H9 (cell line): Measurements from ENCODE around the gene CRABP2. TPM values are rescaled to one million over a fixed set of nuclear protein-coding genes. Genes with fewer than 3 reads are reported as not detected.
A peak's percentile ranks its signal among the peaks of the same experiment; 100 is the strongest.

ENCODE experiments used
- DNase-seq: peaks from one replicate; pipeline ENCODE4 v3.0.0-alpha.2; 2017
- H2AFZ ChIP-seq: one replicate; pipeline ENCODE4 v1.6.1; 2013; ENCODE audit warnings: mild to moderate bottlenecking, low read length, control low read depth, moderate library complexity
- H2AK5ac ChIP-seq: 2 replicates; pipeline ENCODE4 v1.6.1; 2013; ENCODE audit warnings: low read length, control low read depth, mixed read lengths; ENCODE audit not compliant: insufficient read length
- H2BK120ac ChIP-seq: one replicate; pipeline ENCODE4 v1.6.1; 2013; ENCODE audit warnings: low read depth, mild to moderate bottlenecking, low read length, control low read depth, inconsistent platforms; ENCODE audit not compliant: poor library complexity, severe bottlenecking
- H2BK12ac ChIP-seq: 2 replicates; pipeline ENCODE4 v1.6.1; 2013; ENCODE audit warnings: low read length, control low read depth, mixed read lengths, low read depth; ENCODE audit not compliant: insufficient read length
- H2BK15ac ChIP-seq: 2 replicates; pipeline ENCODE4 v1.6.1; 2013; ENCODE audit warnings: low read depth, low read length, control low read depth
- H2BK20ac ChIP-seq: one replicate; pipeline ENCODE4 v1.6.1; 2013; ENCODE audit warnings: low read depth, mild to moderate bottlenecking, low read length, control low read depth, inconsistent platforms; ENCODE audit not compliant: poor library complexity, severe bottlenecking
- H2BK5ac ChIP-seq: 2 replicates; pipeline ENCODE4 v1.6.1; 2013; ENCODE audit warnings: low read length, control low read depth, mixed read lengths; ENCODE audit not compliant: insufficient read length
- H3K14ac ChIP-seq: 2 replicates; pipeline ENCODE4 v1.6.1; 2013; ENCODE audit warnings: low read length, control low read depth; ENCODE audit not compliant: insufficient read depth
- H3K18ac ChIP-seq: 2 replicates; pipeline ENCODE4 v1.6.1; 2013; ENCODE audit warnings: low read depth, mild to moderate bottlenecking, mixed read lengths, low read length, control low read depth; ENCODE audit not compliant: insufficient read length
- H3K23ac ChIP-seq: 2 replicates; pipeline ENCODE4 v1.6.1; 2013; ENCODE audit warnings: low read length, control low read depth, mixed read lengths, low read depth; ENCODE audit not compliant: insufficient read length
- H3K23me2 ChIP-seq: 2 replicates; pipeline ENCODE4 v1.6.1; 2013; ENCODE audit warnings: low read depth, mild to moderate bottlenecking, mixed read lengths, low read length, control low read depth; ENCODE audit not compliant: insufficient read length, poor library complexity, severe bottlenecking
- H3K27ac ChIP-seq: 2 replicates; pipeline ENCODE4 v1.5.1; 2013; ENCODE audit warnings: low read length, control low read depth, mixed read lengths, low read depth; ENCODE audit not compliant: insufficient read length
- H3K27me3 ChIP-seq: 2 replicates; pipeline ENCODE4 v1.6.1; 2013; ENCODE audit warnings: low read length, control low read depth, inconsistent platforms; ENCODE audit not compliant: insufficient read depth
- H3K4ac ChIP-seq: 2 replicates; pipeline ENCODE4 v1.6.1; 2013; ENCODE audit warnings: low read depth, mild to moderate bottlenecking, control low read depth, inconsistent platforms, low read length, moderate library complexity
- H3K4me1 ChIP-seq: 2 replicates; pipeline ENCODE4 v1.6.1; 2013; ENCODE audit warnings: low read length, control low read depth, inconsistent platforms; ENCODE audit not compliant: insufficient read depth
- H3K4me2 ChIP-seq: 2 replicates; pipeline ENCODE4 v1.6.1; 2013; ENCODE audit warnings: low read length, control low read depth, mixed read lengths; ENCODE audit not compliant: insufficient read length, insufficient read depth
- H3K56ac ChIP-seq: 2 replicates; pipeline ENCODE4 v1.6.1; 2013; ENCODE audit warnings: low read depth, mild to moderate bottlenecking, mixed read lengths, low read length, control low read depth; ENCODE audit not compliant: insufficient read length
- H3K79me1 ChIP-seq: 2 replicates; pipeline ENCODE4 v1.6.1; 2013; ENCODE audit warnings: low read depth, mild to moderate bottlenecking, moderate library complexity, low read length, control low read depth, inconsistent platforms; ENCODE audit not compliant: insufficient read depth, poor library complexity, severe bottlenecking
- H3K79me2 ChIP-seq: 2 replicates; pipeline ENCODE4 v1.6.1; 2013; ENCODE audit warnings: low read length, control low read depth, inconsistent platforms; ENCODE audit not compliant: insufficient read depth
- H3K9ac ChIP-seq: 2 replicates; pipeline ENCODE4 v1.6.1; 2013; ENCODE audit warnings: low read length, control low read depth, mixed read lengths; ENCODE audit not compliant: insufficient read length; ENCODE audit errors: extremely low read depth
- H3K9me3 ChIP-seq: one replicate; pipeline ENCODE4 v1.6.1; 2013; ENCODE audit warnings: low read depth, low read length, inconsistent platforms; ENCODE audit not compliant: control insufficient read depth
- H3T11ph ChIP-seq: one replicate; pipeline ENCODE4 v1.6.1; 2013; ENCODE audit warnings: mild to moderate bottlenecking, low read length, control low read depth, inconsistent platforms
- H4K20me1 ChIP-seq: one replicate; pipeline ENCODE4 v1.6.1; 2013; ENCODE audit not compliant: control insufficient read depth, insufficient read length, insufficient read depth
- H4K5ac ChIP-seq: 2 replicates; pipeline ENCODE4 v1.6.1; 2013; ENCODE audit warnings: low read depth, mild to moderate bottlenecking, mixed read lengths, low read length, control low read depth; ENCODE audit not compliant: insufficient read length
- H4K8ac ChIP-seq: replicated peaks from 2 replicates; pipeline ENCODE4 v1.6.1; 2013; ENCODE audit warnings: low read length, control low read depth, mixed read lengths, low read depth; ENCODE audit not compliant: insufficient read length
- H4K91ac ChIP-seq: 2 replicates; pipeline ENCODE4 v1.6.1; 2013; ENCODE audit warnings: low read depth, mild to moderate bottlenecking, moderate library complexity, mixed read lengths, low read length, control low read depth; ENCODE audit not compliant: insufficient read length
- H3K27ac Mint-ChIP-seq, 3 experiments: 2 replicates in 2 of 3; 3 replicates in 1 of 3; pipeline ENCODE4 v1.8.0; 2020 to 2021; ENCODE audit warnings: mixed read lengths in 3 of 3, mild to moderate bottlenecking in 1 of 3, moderate library complexity in 1 of 3
- H3K27me3 Mint-ChIP-seq: 2 replicates; pipeline ENCODE4 v1.8.0; 2021; ENCODE audit warnings: low read depth, mild to moderate bottlenecking, moderate library complexity, mixed read lengths
- H3K36me3 Mint-ChIP-seq, 3 experiments: 2 replicates in 2 of 3; 3 replicates in 1 of 3; pipeline ENCODE4 v1.8.0; 2020 to 2021; ENCODE audit warnings: low read depth in 3 of 3, mixed read lengths in 3 of 3; ENCODE audit not compliant: insufficient read depth in 1 of 3
- H3K4me1 Mint-ChIP-seq, 2 experiments: 2 replicates each; pipeline ENCODE4 v1.8.0; 2020; ENCODE audit warnings: mixed read lengths in 2 of 2
- H3K4me3 Mint-ChIP-seq, 2 experiments: 2 replicates in 1 of 2; 3 replicates in 1 of 2; pipeline ENCODE4 v1.8.0; 2020 to 2021; ENCODE audit warnings: mild to moderate bottlenecking in 2 of 2, mixed read lengths in 2 of 2, moderate library complexity in 1 of 2
- H3K9me3 Mint-ChIP-seq, 2 experiments: 2 replicates in 1 of 2; 3 replicates in 1 of 2; pipeline ENCODE4 v1.8.0; 2020; ENCODE audit warnings: mild to moderate bottlenecking in 2 of 2, mixed read lengths in 2 of 2, moderate library complexity in 1 of 2
- CTCF ChIP-seq: fragments of 200-600 bp; sonication (generic); conservative IDR thresholded peaks from 3 replicates; pipeline ENCODE4 v1.8.0; 2021; ENCODE audit warnings: antibody characterized with exemption, mild to moderate bottlenecking
- WGBS: extraction: QIAGEN DNeasy Blood & Tissue Kit; methylation state at CpG from one replicate; pipeline ENCODE4 v1.1.7; 2013; ENCODE audit warnings: missing lambda C conversion rate, low lambda C conversion rate, mixed read lengths; ENCODE audit not compliant: insufficient read length; ENCODE audit errors: extremely low coverage; 5-methylcytosine and 5-hydroxymethylcytosine counted together
- total RNA-seq: library from RNA; stranded (reverse); gene quantifications from 2 replicates; pipeline ENCODE4 v1.2.1, GENCODE V29; 2021

The CRABP2 gene
- total RNA-seq, 1 experiment from 2014 or later = 184 TPM

GRCh38 chr1:156689953-156690674 is 15.3 kb downstream of the CRABP2 start:
- Histone ChIP-seq H4K5ac (no peak overlapping the region), H3K18ac (no peak overlapping the region), H3K79me2 (no peaks in the 10 kb centered on the region), H2BK120ac (no peak overlapping the region), H3K56ac (no peak overlapping the region), H4K8ac (no peak overlapping the region), H2BK15ac (no peak overlapping the region), H3K4me2 (peak overlapping the region; percentile 79), H3K9me3 (no peaks in the 10 kb centered on the region), H2AFZ (no peak overlapping the region), H2BK12ac (no peak overlapping the region), H3T11ph (no peak overlapping the region), H2AK5ac (no peak overlapping the region), H3K27me3 (no peaks in the 10 kb centered on the region), H3K27ac (no peak overlapping the region), H3K79me1 (no peaks in the 10 kb centered on the region), H3K23me2 (peaks cover 10% of the 10 kb centered on the region), H3K14ac (no peak overlapping the region), H3K4ac (no peak overlapping the region), H2BK5ac (no peak overlapping the region), H3K23ac (no peak overlapping the region), H3K9ac (no peak overlapping the region), H2BK20ac (no peak overlapping the region), H4K91ac (no peak overlapping the region), H4K20me1 (no peaks in the 10 kb centered on the region), H3K4me1 (peaks cover 17% of the 10 kb centered on the region; the same call in 1 of the 2 replicates)
- no peak for DNase-seq
- Mint-ChIP-seq H3K4me1 (peaks cover 57 to 58% of the 10 kb centered on the region in 2 experiments), H3K27me3 (peaks cover 14% of the 10 kb centered on the region), H3K27ac (peak overlapping the region in 2 of 3 experiments; percentile 2 to 46; a peak in 3 of 7 replicates), H3K9me3 (peaks cover 0 to 5% of the 10 kb centered on the region in 2 experiments; a peak in 1 of 5 replicates), H3K36me3 (no peaks in the 10 kb centered on the region), H3K4me3 (peak overlapping the region; percentile 43 to 76)
- no CpG with 5 or more reads among the region's 10 CpGs for WGBS
- no peak for TF ChIP-seq CTCF
